Keratinocyte (primary cell): ENCODE results near the gene CAV2.

ENCODE experiments used
- CTCF ChIP-seq, 3 experiments: IDR thresholded peaks in 1 of 3; conservative IDR thresholded peaks in 1 of 3; optimal IDR thresholded peaks in 1 of 3; 2 replicates in 2 of 3; 3 replicates in 1 of 3; pipeline versions ENCODE3 to v1.5.1; 2011; ENCODE audit warnings: low read length in 3 of 3, mild to moderate bottlenecking in 3 of 3, moderate library complexity in 2 of 3, control low read depth in 1 of 3, inconsistent platforms in 1 of 3; ENCODE audit not compliant: insufficient read depth in 2 of 3; ENCODE audit errors: extremely low read depth in 1 of 3
- EZH2 ChIP-seq: IDR thresholded peaks from one replicate; pipeline ENCODE4 v1.6.1; 2012; ENCODE audit warnings: inconsistent platforms, mild to moderate bottlenecking, low read length, moderate library complexity

GRCh38 chr7:116503835-116504234 is 4.3 kb downstream of the CAV2 start:
- TF ChIP-seq CTCF (optimal IDR thresholded peaks at IDR 0.05 in 1 of 3, IDR thresholded peaks at IDR 0.05 in 1 of 3, conservative IDR thresholded peaks at IDR 0.05 in 1 of 3; ENCODE audit: extremely low read depth in 1 of 3, insufficient read depth in 2 of 3, low read length in 3 of 3) (no peak), EZH2 (no peak)
